Heart left ventricle (tissue), 13 donors: Measurements from ENCODE around the gene DYNLT2.

ENCODE experiments used
- CTCF ChIP-seq, 12 donors: fragments of 200-600 bp; sonication (generic) in 4 of 12; IDR thresholded peaks; one replicate each; pipeline versions ENCODE4 v1.5.0 to v1.8.0; 2018 to 2022; ENCODE audit warnings: antibody characterized with exemption in 12 of 12, mild to moderate bottlenecking in 5 of 12
- POLR2A ChIP-seq, 2 donors: fragments of 450-650 bp; IDR thresholded peaks; one replicate each; pipeline ENCODE4 v1.6.1; 2017; ENCODE audit warnings: antibody characterized with exemption in 2 of 2, mild to moderate bottlenecking in 2 of 2, moderate library complexity in 2 of 2
- donor health status: ischemic (EF 13 %, LVEDD 7.1; RV severe dilation, severe dysfunction).
- donor health status: DM: no; HTN: yes; CAD: no.
- donor health status: DM: no; HTN: no; CAD: no.
- donor health status: ischemic (EF 25% LVEDD 6.9; RV normal size, moderate dysfunction).
- donor health status: ischemic (EF 25% LVEDD 5.7; RV mildly dilated, moderate dysfunction).
- donor health status: ischemic (EF 35%, LVEDD 5.7; RV mildly dilated, moderate dysfunction).
- donor health status: nonischemic (EF 11% LVEDD 7.7; RV severe dilation, severe dysfunction).
- donor health status: DM: yes; HTN: yes; CAD: no.
- donor health status: PGD.
- donor health status: ischemic (EF 29% LVEDD 5.4; RV normal size, mild dysfunction).
- donor health status: nonischemic (EF 23%, LVEDD 6.1; RV moderate dilation, normal function).

DNA sequence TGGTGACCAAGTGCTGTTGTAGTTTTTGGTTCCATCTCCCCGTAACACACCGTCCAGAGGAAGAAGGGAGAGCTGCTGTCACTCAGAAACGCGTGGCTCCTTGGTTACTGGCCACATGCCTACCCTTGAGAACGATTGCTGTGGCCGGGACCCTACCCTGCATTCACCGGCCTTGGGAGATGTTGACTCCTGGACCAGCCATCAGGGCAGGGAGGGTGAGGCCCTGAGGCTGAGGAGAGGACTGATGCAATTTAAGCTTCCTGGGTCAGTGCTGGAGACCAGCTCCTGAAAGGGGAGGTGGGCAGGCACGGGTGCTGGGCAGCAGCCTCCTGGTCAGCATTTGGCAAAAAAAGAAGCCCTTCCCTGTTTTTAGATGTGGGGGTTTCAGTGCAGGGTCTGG, 31.6 kb upstream of the DYNLT2 start:
- TF ChIP-seq CTCF (IDR thresholded peaks at IDR 0.05) (no peak), POLR2A (IDR thresholded peaks at IDR 0.05) (no peak)
